HG03139 (cell line): ENCODE data around the gene TTC9B.
"Not testable (repeated sequence)": the region's sequence is repeated elsewhere in the genome, so short reads cannot be mapped to it uniquely, and the experiment has no call there.

Experiments used
- ATAC-seq: cut with Tn5 transposase; IDR thresholded peaks from one replicate; pipeline ENCODE4 v1.9.1; 2021; ENCODE audit not compliant: unreplicated experiment

Gene TTC9B

DNA sequence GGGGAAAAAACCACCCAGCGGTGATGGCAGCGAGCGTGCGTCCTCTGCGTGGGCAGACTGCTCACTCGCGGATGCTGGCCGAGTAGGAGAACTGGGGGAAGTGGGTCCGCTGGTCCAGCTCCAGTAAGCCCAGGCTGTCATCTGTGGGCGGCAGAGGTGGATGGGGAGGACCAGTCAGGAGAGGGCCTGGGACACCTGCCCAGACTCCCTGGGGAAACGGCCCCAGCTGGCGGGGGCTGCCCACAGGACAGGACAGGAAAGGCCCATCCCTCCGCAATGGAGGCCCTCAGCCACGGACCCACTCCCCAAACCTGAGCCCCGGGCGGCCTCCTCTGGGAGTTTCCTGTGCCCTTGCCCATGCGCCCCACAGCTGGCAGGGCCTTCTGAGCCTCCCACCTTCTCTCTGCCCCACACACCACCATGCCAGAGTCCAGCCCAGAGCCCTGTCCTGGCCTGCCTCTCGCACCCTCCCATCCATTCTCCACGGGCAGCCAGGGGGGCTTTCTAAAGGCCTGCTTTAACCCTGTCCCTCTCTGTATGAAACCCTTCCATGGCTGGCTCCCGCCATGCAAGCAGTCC, 15.7 kb upstream of the TTC9B start:
- no peak for ATAC-seq

DNA sequence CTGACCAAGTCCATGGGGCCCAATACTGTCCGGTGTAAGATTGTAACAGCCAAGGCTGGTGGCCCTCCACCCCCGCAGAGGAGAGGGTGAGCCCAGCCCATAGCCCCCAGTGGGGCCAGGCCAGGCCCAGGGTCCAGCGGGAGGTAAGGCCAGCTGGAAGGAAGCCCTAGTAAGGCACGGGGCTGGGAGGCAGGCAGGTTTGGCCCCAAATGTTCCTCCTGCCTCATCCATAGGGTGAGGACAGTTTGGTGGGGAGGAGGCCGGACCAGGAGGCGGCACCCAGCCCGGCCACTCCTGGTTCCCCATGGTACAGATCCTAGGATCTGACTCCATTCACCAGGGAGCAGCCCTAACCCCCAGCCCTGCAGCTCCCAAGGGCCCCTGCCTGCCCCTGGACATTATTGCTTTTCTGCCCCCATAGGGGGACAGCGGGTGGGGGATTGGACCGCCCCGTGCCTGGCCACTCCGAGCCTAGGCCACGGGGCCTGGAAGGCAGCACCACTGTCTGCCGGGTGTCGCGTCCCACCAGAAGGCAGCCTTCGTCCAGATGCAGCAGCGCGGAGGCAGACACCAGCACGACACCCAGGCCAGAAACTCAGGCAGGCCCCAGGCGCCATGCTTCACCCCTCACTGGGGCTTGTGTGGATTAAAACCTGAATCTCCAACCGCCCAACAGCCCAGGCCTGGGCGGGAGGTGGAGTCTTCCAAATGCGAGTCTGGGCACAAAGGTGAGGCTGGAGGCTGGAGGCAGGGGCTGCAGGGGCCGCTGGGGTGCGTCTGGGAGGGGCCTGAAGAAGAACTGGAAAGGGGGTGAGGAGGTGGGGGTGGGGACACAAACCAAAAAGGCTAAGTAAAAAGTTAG, 15.0 kb upstream of the TTC9B start:
- ATAC-seq = no peak

DNA sequence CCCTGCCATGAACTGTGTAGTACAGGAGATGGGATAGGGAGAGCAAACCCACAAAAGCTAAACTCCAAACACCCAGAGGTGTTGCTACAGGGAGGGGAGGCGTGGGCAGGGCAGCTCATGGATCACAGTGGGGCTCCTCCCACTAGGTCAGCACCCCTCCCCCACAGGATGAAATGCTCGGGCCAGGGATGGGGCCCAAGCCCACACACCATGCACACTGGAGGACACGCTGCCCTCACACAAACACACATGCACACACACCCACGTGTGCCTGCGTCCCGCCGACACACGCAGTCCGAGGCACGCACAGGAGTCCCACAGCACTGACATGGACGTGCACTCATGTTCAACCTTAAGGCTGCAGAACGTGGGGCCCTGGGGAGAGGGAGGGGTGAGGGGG, 14.3 kb upstream of the TTC9B start:
- no peak for ATAC-seq

DNA sequence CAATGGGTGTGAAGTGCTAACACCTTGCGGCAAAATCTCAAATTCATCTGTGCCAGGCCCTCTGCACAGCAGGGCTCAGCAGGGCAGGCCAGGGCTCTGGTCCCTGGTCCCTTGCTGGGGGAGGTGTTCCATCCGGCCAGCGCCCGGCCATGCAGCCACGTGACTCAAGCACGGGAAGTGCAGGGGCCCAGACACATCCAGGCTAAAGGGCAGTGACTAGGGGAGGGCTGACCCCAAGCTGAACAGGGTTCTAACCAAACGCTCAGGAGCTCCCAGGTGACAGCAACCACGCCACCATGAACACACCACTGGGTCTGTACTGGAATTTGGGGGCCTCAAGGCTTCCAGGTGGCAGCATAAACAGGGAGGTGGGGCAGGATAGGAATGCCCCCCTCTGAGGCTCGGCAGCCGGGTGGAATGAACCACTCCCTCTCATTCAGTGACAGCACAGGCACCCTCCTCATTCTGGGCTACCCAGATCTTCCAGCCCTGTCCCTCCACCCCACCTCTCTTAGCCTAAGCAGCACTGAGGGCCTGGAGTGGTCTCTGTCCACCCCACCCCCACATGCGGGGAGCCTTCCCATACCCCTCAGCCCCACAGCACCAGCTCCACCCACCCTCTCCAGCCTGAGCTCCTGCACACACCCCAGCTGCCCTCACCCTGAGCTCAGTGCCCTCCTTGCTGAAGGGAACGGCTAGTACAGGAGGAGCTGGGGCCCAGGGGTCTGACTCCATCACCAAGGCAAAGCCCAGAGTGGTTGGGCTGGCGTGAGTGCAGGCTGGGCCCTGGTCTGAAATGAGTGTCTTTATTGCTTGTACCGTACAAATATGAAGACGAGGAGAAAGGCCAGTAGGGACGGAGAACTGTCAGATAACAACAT, 13.6 kb upstream of the TTC9B start:
- no peak for ATAC-seq

DNA sequence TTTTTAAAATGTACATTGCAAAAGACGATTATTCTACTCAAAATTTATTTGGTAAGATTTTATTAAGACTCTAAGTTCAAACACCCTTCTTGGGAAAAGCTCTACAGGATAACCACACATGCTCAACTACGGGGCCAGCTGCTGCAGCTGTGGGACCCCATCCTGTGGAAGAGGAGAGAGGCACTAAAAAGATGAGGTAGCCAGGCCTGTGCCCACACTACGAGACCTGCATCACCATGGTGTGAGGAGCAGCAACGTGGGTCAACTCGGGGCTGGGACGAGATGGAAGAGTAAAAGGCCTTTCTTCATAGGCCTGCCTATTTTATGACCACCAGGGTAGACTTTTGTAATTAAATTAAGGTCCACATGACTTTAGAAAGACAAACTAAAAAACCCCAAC, 12.9 kb upstream of the TTC9B start:
- ATAC-seq = no peak

DNA sequence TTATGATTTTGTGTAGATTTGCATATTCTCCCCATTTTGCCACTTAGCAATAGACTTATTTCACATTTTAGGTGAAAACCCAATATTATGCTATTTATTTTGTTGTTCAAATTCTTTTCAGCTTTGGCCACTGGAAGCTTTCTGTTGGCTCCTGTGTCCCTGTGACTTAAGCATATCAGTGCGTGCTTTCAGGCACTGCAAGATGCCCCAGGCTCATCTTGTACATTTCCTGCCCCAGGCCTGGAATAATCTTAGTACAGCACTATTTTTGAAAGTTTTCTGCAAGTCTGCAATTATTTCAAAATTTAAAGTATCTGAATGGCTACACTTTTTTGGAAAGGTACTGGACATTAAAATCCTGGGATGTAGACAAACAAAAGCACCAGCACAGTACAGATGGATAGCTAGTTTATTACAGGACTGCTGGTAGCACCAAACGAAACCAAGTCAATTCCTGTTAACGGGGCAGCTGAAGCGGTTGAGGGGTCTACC, 11.8 kb upstream of the TTC9B start:
- ATAC-seq = no peak

DNA sequence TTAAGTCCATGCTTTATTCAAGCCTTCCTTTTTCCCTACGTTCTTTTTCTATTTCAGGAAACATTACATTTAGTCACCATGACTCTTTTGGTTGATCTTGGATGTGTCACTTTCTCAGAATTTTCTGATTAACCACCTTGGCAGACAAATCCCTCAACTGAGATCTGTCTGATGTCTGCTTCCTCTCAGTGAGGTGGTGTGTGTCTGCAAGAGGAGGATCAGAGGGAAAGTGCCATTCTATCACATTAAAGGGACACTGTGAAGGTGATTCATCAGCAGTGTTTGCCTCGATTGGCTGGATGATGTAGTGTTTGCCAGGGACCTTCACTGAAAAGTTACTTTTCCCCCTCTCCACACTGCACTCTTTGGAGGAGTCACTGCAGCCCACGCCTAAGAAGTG, 11.3 kb upstream of the TTC9B start:
- ATAC-seq = no peak

DNA sequence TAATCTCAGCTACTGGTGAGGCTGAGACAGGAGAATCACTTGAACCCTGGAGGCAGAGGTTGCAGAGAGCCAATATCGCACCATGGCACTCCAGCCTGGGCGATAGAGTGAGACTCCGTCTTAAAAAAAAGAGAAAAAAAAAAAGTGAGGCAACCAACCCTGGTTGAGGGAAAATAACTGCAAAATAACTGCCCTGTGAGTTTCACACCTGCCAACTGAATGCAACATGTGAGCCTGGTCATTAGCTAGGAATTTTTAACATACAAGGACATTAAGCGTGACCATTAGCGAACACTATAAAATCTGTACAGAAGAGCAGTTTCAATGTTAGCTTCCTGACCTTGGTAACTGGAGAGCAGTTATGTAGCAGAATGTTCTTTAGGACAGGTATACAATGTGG, 10.7 kb upstream of the TTC9B start:
- ATAC-seq = no peak

DNA sequence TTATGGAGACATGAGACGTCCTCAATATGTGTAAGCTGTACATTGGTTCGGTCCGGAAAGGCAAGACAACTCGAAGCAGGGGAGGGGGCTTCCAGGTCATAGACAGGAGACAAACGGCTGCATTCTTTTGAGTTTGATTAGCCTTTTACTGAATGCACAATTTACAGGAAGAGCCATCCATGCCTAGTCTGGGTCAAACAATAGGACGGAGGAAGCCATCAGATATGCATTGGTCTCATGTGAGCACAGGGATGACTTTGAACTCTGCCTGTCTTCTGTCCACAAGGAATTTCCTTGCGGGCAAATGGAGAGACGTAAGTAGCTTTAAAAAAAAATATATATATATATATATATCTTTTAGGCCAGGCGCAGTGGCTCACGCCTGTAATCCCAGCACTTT, 10.2 kb upstream of the TTC9B start:
- no peak for ATAC-seq

DNA sequence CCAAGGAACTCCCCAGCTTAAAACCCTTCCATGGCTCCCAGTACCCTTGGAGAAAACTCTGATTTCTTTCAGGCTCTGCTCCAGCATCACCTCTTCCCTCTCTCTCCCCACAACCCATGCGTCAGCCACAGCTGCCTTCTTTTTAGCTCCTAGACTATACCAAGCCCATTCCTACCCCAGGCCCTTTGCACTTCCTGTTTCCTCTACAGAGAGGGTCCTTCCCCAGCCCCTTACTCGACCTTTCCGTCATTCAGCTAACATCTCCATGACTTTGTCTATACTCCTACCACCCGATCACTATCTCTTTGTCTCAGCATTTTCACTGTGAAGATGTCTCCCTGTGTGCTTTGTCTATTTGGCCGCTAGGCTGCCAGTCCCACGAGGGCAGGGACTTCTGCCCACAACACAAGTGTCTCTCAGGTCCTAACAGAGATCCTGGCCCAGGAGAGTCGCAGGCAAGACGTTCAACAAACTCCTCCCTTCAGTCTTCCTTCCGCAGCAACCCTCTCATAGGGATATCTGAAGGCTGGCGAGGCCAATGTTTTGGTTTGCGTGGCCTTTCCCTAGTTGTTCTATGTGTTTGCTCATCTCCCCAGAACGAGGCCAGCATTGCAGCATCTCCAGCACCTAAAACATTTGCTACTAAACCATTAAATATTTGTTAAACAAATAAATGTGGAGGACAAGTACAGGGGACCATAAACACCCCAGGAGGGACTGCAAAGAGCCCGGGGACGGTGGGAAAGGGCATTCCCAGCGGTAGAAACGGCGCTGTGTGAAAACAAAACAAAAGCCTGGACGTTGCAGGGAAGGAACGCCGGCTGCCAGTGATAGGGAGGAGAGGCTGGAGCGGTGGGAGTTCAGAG, 7.5 kb upstream of the TTC9B start:
- no peak for ATAC-seq

DNA sequence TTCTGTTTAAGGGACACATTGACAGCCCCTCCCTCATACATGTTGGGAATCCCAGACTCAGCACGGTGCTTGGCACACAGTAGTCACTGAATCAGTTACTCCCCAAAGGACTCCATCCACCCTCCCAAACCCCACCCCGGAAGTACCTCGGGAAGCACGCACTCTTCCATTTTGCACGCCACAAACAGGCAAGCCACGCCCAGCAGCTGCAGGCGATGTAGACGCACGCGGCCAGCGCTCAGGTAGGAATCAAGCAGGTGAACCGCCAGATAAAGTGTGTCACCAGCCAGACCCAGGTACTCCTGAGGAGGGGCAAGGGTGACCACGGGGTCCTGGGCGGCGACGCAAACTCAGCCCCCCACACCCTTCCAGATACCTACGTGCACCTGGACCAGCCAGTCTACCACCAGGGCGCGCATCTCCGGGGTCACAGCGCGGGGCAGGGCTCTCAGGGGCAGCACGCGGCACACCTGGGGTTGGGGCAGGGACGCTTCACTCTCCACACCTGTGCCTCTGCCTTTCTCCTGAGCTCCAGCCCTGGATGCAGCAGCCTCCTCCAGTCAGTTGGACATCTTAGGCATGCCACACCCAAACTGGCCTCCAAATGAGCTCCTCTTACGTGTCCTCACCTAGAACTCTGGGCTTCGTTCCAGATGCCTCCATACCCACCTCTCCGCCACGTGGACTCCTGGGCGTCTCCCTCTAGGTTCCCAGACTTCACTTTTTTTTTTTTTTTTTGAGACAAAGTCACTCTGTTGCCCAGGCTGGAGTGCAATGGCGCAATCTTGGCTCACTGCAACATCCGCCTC, 6.4 kb upstream of the TTC9B start:
- ATAC-seq = no peak

DNA sequence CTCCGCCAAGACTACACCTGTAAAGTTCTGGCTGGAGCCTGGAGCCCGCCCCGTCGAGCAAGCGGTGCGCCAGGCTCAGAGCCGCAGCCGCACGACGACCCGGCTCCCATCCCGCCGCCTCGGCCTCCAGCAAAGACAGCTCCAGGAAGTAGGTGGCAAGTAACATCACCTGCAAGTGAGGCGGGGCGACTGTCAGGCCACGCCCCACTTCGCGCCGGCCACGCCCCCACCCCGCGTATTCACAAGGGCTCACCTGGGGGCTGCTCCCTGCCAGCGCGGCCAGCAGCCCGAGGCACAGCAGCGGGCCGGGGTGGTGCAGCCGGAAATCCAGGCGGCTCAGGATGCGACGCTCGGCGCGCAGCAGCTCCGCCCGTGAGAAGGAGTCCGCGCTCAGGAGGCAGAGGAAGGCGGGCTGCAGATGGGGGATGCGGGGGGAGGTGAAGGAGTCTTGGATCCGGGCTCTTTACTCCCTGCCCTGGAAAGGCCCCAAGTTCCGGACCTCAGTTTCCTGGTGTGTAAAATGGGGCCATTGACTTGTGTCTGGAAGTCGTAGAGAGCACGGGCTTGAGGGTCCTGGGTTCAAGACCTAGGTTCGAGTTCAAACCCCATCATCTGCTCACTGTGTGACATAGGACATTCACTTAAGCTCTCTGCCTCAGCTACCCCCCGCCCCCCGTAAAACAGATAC, 5.1 kb upstream of the TTC9B start:
- ATAC-seq = no peak

DNA sequence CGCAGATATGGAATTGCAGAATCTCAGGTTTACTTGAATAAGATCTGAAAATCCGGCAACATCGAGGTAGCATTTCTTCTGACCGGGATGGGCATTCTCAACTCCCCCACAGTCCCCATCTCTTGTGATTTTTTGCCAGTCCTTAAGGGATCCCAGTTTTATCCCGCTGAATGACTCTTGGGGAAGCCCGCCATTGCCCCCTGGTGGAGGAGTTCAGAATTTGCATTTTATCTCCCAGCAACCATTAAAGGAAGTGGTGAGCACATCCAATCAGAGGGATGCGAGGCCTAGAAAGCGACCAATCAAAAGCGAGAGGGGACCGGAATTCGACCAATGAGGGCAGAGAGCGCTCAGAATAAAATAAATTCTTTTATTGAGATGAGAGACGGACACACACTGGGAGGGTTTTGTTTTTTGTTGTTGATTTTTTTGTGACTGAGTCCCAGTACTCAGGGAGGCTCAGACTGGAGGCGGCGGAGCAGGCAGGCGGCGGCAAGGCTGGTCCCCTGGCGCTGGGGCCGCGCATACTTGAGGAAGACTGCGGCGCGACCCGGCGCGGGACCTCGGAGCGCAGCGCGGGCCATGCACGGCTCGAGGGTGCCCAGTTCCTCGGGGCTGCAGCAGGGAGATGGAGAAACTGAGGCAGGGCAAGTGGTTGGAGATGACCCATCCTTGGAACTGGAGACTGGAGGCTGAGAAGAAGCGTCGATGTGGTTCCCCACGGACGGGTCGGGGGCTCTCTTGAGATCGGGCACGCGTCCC, 3.9 kb upstream of the TTC9B start:
- ATAC-seq = no peak

DNA sequence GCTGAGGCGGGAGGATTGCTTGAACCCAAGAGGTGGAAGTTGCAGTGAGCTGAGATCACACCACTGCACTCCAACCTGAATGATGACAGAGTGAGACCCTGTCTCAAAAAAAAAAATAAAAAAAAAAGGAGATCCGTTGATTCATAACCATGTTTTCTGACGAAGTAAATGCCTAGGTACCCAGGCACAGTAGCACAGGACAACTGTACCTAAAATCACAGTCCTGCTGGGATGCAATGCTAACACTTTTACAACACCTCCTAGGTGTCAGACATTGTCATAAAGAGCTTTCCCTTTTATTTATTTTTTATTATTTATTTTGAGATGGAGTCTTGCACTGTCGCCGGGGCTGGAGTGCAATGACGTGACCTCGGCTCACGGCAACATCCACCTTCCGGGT, 2.5 kb upstream of the TTC9B start:
- ATAC-seq = no peak

DNA sequence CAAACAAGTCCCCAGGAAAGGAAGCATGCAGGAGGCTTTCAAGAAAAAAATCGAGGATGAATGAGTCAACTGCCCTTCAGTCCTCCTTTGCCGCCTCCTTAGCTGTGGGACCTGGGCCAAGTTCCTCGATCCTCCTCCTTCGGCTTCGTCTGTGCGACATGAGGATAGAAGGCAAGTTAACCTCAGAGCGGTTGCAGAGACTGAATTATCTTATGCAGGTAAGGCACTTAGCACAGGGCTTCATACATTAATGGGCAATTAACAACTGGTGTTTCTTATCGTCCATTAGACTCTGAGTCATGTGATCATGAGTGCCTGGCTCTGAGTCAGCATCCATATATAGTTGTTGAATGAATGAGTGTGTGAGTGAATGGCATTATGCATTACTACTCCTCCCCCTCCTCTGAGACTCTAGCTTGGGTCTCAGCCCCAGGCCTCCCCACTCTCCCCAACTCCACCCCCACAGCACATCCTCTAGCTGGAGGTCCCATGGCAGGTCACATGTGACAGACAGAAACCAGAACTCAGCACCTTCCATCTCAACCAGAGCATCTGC, 1.6 kb upstream of the TTC9B start:
- ATAC-seq = no peak

DNA sequence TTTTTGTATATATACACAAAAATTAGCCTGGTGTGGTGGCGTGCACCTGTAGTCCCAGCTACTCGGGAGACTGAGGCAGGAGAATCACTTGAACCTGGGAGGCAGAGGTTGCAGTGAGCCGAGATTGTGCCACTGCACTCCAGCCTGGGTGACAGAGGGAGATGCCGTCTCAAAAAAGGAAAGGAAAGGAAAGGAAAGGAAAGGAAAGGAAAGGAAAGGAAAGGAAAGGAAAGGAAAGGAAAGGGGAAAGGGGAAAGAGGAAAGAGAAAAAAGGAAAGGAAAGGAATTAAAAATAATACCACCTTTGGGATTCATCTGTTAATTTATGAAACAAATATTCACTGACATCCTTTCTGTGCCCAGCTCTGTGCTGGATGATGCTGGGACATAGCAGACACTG, 845 bp upstream of the TTC9B start:
- ATAC-seq = not testable (repeated sequence)

DNA sequence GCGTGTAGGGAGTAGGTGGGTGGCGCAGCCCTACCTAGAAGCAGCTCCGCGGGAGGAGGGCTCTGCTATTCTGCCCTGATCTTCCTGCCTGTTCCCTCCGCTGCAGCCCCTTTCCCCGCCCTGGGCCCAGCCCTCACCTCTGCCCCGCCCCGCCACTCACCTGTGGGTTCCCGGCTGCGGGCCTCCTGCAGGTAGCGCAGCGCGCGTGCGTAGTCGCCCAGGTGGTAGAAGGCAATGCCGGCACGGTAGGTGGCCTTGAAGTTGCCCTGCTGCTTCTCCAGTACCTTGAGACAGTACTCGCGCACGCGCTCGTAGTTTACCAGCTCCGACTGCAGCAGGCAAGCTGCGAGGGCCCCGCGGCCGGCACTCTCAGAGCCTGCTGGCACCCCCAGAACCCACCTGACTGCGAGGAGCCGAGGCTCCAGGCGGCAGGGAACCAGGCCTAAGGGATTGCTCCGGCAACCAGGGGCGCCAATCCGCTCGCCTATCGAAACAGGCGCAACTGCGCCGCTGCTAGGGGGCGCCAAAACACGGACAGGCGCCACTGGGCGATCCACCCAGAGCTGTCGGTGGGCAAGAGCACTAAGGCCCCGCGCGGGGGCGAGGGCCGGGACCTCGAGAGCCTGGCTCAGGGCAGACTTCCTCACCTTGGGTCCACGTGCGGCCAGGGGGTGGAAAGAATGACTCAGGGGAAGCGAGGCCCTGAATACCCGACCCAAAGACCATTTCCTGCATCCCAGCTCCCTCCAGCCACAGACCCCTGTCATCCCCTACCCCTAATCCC, 965 bp downstream of the TTC9B start:
- no peak for ATAC-seq

DNA sequence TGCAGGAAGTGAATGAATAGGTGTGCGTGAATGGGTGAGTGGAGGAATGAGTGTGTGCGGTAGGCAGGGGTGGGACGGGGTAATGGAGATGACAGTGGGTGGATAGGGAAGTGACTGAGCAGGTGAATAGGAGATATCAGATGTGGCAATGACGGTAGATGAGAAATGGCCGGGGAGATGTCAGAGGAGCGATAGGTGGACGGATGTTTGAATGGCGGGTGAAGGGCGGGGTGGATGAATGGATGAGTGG, 1.5 kb downstream of the TTC9B start:
- no peak for ATAC-seq
